H1 (cell line): ENCODE results near the gene FES. TPM values are rescaled to one million over a fixed set of nuclear protein-coding genes. Genes with fewer than 3 reads are reported as not detected.

Experiments
- CBX8 ChIP-seq: fragments of 300-800, 300-1000 bp; sonication (generic); IDR thresholded peaks from 2 replicates; pipeline ENCODE4 v1.7.1; 2016; ENCODE audit warnings: low read depth, low read length, borderline replicate concordance
- CREB1 ChIP-seq: IDR thresholded peaks from 2 replicates; pipeline ENCODE4 v1.6.1; 2012; ENCODE audit warnings: inconsistent platforms
- GABPA ChIP-seq: IDR thresholded peaks from 2 replicates; pipeline ENCODE4 v1.6.1; 2011; ENCODE audit warnings: mild to moderate bottlenecking, low read length, moderate library complexity, borderline replicate concordance; ENCODE audit not compliant: insufficient read depth
- JUND ChIP-seq: IDR thresholded peaks from 2 replicates; pipeline ENCODE4 v1.6.1; 2011; ENCODE audit warnings: mild to moderate bottlenecking, improper control_type of control experiment, low read length
- POU5F1 ChIP-seq: IDR thresholded peaks from 2 replicates; pipeline ENCODE4 v1.6.1; 2011; ENCODE audit warnings: low read depth, mild to moderate bottlenecking, low read length, moderate library complexity
- SUZ12 ChIP-seq: fragments of 200-600 bp; sonication (generic); IDR thresholded peaks from 2 replicates; pipeline ENCODE4 v1.6.1; 2012; ENCODE audit warnings: mild to moderate bottlenecking, inconsistent platforms, low read length, moderate library complexity, mixed read lengths
- polyA plus RNA-seq, 7 experiments: library from polyadenylated mRNA; depleted of rRNA in 3 of 7; stranded (reverse) in 5 of 7; unstranded in 2 of 7; fragments of >200 nt in 5 of 7; fragments of 200-250 nt in 2 of 7; gene quantifications; 1 replicate in 5 of 7; 2 replicates in 1 of 7; 4 replicates in 1 of 7; pipeline versions ENCODE4 v1.2.1 to v1.2.3, GENCODE V29; 2011 to 2013; ENCODE audit warnings: missing spikeins in 2 of 7, mixed read lengths in 2 of 7
- total RNA-seq: library from RNA; stranded (reverse); fragmentation: NEBNext Ultra II Directional; extraction: Animal tissue kit (Norgen Biotek cat#: 25700); gene quantifications from 2 replicates; pipeline ENCODE4 v1.2.1, GENCODE V29; 2021
- TF ChIP-seq, protein P1 (sequence below): fragments of 300-600 bp; sonication (generic); IDR thresholded peaks from 2 replicates; pipeline ENCODE4 v1.7.1; 2012; ENCODE audit warnings: low read length, moderate library complexity, mild to moderate bottlenecking, inconsistent platforms; ENCODE audit not compliant: insufficient replicate concordance
- TF ChIP-seq, protein P2 (sequence below), 3 experiments: IDR thresholded peaks; 1 replicate in 2 of 3; 2 replicates in 1 of 3; pipeline versions ENCODE4 v1.5.1 to v1.6.1; 2011; ENCODE audit warnings: low read length in 3 of 3, mild to moderate bottlenecking in 3 of 3, inconsistent platforms in 2 of 3, low read depth in 1 of 3, moderate library complexity in 1 of 3; ENCODE audit not compliant: insufficient read depth in 1 of 3; ENCODE audit errors: control extremely low read depth in 1 of 3

FES gene
- total and polyA plus RNA-seq, 2 of the 8 experiments (the other 6 are each of a cell fraction or from before 2014, with no cell fraction given): 8.5 to 8.6 TPM

DNA sequence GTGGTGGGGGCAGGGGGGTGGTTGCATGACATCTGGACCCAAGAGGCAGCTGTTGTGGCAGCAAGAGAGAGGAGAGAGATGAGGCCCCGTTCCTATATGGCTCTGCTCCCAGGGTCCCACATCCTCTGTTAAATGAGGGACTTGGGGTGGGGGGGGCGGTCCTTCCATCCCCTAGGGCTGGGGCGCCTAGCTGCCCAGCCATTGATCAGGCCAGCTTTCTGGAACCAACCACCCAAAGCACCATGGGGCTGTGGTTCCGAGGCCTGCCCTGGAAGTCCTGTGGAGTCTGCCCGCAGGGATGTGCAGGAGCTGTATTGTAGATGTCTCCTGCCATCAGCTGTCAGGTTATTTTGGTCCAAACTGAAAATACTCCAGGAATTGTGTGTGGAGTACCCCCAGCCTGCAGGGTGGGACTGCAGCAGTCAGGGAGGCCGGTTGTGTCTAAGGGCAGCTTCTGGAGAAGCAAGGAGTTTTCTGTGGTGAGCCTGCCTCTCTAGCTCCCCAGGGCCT lies 10.8 kb upstream of the FES start (continued):
- TF ChIP-seq, protein P1, sequence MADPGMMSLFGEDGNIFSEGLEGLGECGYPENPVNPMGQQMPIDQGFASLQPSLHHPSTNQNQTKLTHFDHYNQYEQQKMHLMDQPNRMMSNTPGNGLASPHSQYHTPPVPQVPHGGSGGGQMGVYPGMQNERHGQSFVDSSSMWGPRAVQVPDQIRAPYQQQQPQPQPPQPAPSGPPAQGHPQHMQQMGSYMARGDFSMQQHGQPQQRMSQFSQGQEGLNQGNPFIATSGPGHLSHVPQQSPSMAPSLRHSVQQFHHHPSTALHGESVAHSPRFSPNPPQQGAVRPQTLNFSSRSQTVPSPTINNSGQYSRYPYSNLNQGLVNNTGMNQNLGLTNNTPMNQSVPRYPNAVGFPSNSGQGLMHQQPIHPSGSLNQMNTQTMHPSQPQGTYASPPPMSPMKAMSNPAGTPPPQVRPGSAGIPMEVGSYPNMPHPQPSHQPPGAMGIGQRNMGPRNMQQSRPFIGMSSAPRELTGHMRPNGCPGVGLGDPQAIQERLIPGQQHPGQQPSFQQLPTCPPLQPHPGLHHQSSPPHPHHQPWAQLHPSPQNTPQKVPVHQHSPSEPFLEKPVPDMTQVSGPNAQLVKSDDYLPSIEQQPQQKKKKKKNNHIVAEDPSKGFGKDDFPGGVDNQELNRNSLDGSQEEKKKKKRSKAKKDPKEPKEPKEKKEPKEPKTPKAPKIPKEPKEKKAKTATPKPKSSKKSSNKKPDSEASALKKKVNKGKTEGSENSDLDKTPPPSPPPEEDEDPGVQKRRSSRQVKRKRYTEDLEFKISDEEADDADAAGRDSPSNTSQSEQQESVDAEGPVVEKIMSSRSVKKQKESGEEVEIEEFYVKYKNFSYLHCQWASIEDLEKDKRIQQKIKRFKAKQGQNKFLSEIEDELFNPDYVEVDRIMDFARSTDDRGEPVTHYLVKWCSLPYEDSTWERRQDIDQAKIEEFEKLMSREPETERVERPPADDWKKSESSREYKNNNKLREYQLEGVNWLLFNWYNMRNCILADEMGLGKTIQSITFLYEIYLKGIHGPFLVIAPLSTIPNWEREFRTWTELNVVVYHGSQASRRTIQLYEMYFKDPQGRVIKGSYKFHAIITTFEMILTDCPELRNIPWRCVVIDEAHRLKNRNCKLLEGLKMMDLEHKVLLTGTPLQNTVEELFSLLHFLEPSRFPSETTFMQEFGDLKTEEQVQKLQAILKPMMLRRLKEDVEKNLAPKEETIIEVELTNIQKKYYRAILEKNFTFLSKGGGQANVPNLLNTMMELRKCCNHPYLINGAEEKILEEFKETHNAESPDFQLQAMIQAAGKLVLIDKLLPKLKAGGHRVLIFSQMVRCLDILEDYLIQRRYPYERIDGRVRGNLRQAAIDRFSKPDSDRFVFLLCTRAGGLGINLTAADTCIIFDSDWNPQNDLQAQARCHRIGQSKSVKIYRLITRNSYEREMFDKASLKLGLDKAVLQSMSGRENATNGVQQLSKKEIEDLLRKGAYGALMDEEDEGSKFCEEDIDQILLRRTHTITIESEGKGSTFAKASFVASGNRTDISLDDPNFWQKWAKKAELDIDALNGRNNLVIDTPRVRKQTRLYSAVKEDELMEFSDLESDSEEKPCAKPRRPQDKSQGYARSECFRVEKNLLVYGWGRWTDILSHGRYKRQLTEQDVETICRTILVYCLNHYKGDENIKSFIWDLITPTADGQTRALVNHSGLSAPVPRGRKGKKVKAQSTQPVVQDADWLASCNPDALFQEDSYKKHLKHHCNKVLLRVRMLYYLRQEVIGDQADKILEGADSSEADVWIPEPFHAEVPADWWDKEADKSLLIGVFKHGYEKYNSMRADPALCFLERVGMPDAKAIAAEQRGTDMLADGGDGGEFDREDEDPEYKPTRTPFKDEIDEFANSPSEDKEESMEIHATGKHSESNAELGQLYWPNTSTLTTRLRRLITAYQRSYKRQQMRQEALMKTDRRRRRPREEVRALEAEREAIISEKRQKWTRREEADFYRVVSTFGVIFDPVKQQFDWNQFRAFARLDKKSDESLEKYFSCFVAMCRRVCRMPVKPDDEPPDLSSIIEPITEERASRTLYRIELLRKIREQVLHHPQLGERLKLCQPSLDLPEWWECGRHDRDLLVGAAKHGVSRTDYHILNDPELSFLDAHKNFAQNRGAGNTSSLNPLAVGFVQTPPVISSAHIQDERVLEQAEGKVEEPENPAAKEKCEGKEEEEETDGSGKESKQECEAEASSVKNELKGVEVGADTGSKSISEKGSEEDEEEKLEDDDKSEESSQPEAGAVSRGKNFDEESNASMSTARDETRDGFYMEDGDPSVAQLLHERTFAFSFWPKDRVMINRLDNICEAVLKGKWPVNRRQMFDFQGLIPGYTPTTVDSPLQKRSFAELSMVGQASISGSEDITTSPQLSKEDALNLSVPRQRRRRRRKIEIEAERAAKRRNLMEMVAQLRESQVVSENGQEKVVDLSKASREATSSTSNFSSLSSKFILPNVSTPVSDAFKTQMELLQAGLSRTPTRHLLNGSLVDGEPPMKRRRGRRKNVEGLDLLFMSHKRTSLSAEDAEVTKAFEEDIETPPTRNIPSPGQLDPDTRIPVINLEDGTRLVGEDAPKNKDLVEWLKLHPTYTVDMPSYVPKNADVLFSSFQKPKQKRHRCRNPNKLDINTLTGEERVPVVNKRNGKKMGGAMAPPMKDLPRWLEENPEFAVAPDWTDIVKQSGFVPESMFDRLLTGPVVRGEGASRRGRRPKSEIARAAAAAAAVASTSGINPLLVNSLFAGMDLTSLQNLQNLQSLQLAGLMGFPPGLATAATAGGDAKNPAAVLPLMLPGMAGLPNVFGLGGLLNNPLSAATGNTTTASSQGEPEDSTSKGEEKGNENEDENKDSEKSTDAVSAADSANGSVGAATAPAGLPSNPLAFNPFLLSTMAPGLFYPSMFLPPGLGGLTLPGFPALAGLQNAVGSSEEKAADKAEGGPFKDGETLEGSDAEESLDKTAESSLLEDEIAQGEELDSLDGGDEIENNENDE: no peak
- TF ChIP-seq JUND: no peak
- no peak for TF ChIP-seq CBX8
- TF ChIP-seq, protein P2, sequence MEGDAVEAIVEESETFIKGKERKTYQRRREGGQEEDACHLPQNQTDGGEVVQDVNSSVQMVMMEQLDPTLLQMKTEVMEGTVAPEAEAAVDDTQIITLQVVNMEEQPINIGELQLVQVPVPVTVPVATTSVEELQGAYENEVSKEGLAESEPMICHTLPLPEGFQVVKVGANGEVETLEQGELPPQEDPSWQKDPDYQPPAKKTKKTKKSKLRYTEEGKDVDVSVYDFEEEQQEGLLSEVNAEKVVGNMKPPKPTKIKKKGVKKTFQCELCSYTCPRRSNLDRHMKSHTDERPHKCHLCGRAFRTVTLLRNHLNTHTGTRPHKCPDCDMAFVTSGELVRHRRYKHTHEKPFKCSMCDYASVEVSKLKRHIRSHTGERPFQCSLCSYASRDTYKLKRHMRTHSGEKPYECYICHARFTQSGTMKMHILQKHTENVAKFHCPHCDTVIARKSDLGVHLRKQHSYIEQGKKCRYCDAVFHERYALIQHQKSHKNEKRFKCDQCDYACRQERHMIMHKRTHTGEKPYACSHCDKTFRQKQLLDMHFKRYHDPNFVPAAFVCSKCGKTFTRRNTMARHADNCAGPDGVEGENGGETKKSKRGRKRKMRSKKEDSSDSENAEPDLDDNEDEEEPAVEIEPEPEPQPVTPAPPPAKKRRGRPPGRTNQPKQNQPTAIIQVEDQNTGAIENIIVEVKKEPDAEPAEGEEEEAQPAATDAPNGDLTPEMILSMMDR (IDR thresholded peaks at IDR 0.05; ENCODE audit: control extremely low read depth in 1 of 3, insufficient read depth in 1 of 3, low read depth in 1 of 3, low read length in 3 of 3): no peak
- TF ChIP-seq GABPA: no peak
- no peak for TF ChIP-seq CREB1
- TF ChIP-seq SUZ12: no peak
- TF ChIP-seq POU5F1: no peak
